Testis (tissue), 2 donors: ENCODE results near the gene CDX2.

Source experiments
- POLR2A ChIP-seq: fragments of 450-650 bp; IDR thresholded peaks from one replicate; pipeline ENCODE4 v1.6.1; 2017; ENCODE audit warnings: antibody characterized with exemption, mild to moderate bottlenecking, moderate library complexity
- TF ChIP-seq, protein P1 (sequence below), 3 experiments: fragments of 450-650 bp in 2 of 3; fragments of 200-600 bp in 1 of 3; sonication (generic) in 1 of 3; IDR thresholded peaks; one replicate each; pipeline ENCODE4 v1.5.1; 2016 to 2019; ENCODE audit warnings: antibody characterized with exemption in 3 of 3, mild to moderate bottlenecking in 2 of 3, moderate library complexity in 1 of 3

DNA sequence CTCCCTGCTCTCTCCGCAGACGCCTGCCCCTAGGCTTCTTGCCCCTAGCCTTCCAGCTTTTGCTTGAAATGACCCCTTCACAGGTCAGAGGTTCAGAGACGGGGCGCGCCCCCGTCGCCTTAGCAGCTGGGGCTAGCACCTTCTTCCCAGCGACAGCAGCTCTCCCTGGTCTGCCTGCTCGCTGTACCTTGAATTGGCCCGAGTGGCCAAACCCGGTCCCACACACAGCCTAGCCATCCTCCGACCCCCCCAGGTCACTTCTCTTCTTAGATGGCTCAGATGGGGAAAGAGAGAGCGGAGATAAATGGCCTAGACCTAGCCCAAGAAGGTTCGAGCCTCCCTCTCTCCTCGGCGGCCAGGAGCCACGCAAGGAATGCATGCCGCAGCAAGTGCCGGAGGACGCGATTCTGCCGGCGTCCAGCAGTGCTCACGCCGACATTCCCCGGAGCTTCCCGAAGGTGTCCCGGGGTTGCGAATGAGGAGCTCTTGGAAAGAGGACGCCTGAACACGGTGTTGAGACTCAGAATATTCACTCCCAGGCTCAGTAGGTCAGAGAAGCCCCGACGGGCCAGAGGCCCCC, 1.3 kb downstream of the CDX2 start:
- TF ChIP-seq, protein P1, sequence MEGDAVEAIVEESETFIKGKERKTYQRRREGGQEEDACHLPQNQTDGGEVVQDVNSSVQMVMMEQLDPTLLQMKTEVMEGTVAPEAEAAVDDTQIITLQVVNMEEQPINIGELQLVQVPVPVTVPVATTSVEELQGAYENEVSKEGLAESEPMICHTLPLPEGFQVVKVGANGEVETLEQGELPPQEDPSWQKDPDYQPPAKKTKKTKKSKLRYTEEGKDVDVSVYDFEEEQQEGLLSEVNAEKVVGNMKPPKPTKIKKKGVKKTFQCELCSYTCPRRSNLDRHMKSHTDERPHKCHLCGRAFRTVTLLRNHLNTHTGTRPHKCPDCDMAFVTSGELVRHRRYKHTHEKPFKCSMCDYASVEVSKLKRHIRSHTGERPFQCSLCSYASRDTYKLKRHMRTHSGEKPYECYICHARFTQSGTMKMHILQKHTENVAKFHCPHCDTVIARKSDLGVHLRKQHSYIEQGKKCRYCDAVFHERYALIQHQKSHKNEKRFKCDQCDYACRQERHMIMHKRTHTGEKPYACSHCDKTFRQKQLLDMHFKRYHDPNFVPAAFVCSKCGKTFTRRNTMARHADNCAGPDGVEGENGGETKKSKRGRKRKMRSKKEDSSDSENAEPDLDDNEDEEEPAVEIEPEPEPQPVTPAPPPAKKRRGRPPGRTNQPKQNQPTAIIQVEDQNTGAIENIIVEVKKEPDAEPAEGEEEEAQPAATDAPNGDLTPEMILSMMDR (IDR thresholded peaks at IDR 0.05): no peak
- no peak for TF ChIP-seq POLR2A
